Measurements from ENCODE around the gene KRT78. TPM values are rescaled to one million over a fixed set of nuclear protein-coding genes. Genes with fewer than 3 reads are reported as not detected.

The KRT78 gene
- total RNA-seq, 6 experiments from 2014 or later = not detected

DNA sequence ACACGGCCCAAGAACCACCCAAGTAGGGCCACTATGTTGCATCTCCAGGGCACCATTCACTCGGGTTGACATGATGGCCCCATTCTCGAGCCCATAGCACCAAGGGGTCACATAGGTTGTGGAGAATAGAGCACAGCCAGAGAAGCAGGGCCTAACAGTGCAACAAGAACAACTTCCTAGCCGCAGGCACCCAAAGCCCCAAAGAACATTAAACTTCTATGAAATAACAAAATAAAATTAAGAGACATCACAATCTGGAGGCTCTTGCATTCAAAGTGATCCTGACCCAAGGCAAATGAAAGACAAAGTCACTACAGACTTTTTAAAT lies 36.8 kb downstream of the KRT78 start:
- TF ChIP-seq POLR2A (IDR thresholded peaks at IDR 0.05) = no peak
- TF ChIP-seq, protein P1, sequence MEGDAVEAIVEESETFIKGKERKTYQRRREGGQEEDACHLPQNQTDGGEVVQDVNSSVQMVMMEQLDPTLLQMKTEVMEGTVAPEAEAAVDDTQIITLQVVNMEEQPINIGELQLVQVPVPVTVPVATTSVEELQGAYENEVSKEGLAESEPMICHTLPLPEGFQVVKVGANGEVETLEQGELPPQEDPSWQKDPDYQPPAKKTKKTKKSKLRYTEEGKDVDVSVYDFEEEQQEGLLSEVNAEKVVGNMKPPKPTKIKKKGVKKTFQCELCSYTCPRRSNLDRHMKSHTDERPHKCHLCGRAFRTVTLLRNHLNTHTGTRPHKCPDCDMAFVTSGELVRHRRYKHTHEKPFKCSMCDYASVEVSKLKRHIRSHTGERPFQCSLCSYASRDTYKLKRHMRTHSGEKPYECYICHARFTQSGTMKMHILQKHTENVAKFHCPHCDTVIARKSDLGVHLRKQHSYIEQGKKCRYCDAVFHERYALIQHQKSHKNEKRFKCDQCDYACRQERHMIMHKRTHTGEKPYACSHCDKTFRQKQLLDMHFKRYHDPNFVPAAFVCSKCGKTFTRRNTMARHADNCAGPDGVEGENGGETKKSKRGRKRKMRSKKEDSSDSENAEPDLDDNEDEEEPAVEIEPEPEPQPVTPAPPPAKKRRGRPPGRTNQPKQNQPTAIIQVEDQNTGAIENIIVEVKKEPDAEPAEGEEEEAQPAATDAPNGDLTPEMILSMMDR (IDR thresholded peaks at IDR 0.05) = no peak

DNA sequence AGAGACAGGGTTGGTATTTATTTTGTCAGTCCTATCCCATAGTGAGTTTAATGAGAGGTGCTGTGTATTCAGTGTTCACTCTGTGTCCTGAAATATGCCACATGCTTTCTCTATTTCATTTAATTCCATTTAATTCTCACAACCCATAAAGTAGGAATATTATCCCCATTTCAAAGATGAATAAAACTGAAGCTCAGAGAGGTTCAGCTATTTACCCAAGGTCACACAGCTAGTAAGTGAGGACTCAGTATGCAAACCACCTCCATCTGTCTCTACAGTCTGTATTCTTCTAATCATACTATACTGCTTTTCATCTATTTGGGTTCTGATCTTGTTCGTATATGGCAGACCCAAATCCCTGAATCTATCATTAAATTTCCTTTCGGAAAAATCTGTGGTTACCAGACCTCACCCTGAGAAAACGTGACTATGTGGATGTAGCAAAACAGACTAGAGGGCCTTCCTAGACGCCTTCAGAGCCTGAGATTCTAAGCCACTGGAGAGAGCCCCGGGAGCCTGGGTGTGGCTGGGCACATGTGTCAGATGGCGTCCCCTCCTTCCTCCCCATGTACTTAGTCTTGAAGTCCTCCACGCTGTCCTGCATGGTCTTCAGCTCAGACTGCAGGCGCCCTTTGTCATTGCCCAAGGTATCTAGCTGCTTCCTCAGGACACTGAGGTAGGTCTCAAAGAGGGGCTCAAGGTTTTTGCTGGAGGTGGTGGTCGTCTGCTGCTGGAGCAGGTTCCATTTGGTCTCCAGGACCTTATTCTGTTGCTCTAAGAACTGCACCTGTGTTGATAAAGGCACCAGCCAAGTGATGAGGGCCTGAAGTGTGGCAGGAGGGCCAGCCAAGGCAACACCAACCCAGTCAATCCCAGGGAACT lies 37.4 kb downstream of the KRT78 start:
- H3K4me3 ChIP-seq = no peak overlapping the region
- no peaks in the 10 kb centered on the region for H3K4me1 ChIP-seq
- 69% methylated on average over 7 of the region's 9 CpGs for WGBS (ENCODE audit: insufficient coverage, low coverage, low lambda C conversion rate, missing lambda C conversion rate)
- ATAC-seq = no peak
- no peak overlapping the region for H3K27ac ChIP-seq
- DNase-seq = peak in 1 of 3 donors; percentile 31
- intact Hi-C loops (cut with DNase I) = no loop called here
- H3K36me3 ChIP-seq = no peaks in the 10 kb centered on the region
- H3K9me3 ChIP-seq = no peaks in the 10 kb centered on the region
- no peaks in the 10 kb centered on the region for H3K27me3 ChIP-seq
- TF ChIP-seq POLR2A (IDR thresholded peaks at IDR 0.05) = no peak
- TF ChIP-seq, protein P1 (IDR thresholded peaks at IDR 0.05) = no peak

More for the DNA sequence above, 36.8 kb downstream of the KRT78 start:
- Histone ChIP-seq H3K9me3 (no peaks in the 10 kb centered on the region), H3K4me1 (no peaks in the 10 kb centered on the region), H3K4me3 (no peak overlapping the region), H3K27ac (no peak overlapping the region), H3K27me3 (no peaks in the 10 kb centered on the region), H3K36me3 (no peaks in the 10 kb centered on the region)
- DNase-seq (peak in 1 of 3 donors; percentile 22), ATAC-seq (no peak)
- intact Hi-C loops (cut with DNase I) = no loop called here
- WGBS (ENCODE audit: insufficient coverage, low coverage, low lambda C conversion rate, missing lambda C conversion rate) = 50% methylated on average over 2 of the region's 4 CpGs

DNA sequence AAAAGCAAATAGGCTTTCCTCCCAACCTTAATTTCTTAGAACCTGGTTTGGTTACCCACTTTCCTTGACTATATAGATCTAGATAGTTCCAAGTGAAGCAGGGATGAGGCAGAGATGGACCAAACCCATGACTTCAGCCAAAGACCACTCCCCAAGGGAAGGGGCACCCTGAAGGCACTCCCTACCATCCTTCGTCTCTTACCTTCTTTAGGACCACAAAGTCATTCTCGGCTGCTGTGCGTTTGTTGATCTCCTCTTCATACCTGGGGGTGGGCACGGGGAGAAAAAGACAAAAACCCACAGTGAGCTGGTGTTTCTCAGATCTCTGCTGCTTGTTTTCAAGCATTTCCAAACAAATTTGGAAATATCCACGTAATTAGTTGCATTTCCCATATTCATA lies 38.2 kb downstream of the KRT78 start:
- no peak overlapping the region for H3K4me3 ChIP-seq
- DNase-seq (no peak), ATAC-seq (no peak)
- intact Hi-C loops (cut with DNase I) = no loop called here
- H3K36me3 ChIP-seq = no peaks in the 10 kb centered on the region
- TF ChIP-seq, protein P1 (IDR thresholded peaks at IDR 0.05) = no peak
- TF ChIP-seq POLR2A (IDR thresholded peaks at IDR 0.05) = no peak
- WGBS (ENCODE audit: insufficient coverage, low coverage, low lambda C conversion rate, missing lambda C conversion rate) = 27% methylated on average over 4 of the region's 5 CpGs
- no peaks in the 10 kb centered on the region for H3K4me1 ChIP-seq
- H3K9me3 ChIP-seq = no peaks in the 10 kb centered on the region
- no peaks in the 10 kb centered on the region for H3K27me3 ChIP-seq
- no peak overlapping the region for H3K27ac ChIP-seq

DNA sequence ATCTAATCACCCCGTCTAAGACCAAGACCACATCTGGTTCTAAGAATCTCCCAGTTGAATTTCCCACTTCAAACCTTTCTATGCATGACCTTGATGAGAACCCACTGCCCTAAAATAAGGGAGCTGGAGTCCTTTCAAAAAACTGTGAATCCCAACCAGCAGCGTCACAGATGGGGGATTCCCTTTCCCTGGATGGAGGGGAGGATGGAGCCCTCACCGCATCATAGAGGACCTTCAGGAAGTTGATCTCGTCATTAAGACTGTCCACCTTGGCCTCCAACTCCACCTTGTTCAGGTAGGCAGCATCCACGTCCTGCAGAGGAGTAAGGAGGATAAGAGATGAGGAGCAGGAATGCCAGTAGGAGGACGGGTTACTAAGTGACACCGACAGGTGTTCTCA lies 39.6 kb downstream of the KRT78 start:
- DNase-seq (no peak), ATAC-seq (no peak)
- Histone ChIP-seq H3K9me3 (no peaks in the 10 kb centered on the region), H3K4me1 (no peaks in the 10 kb centered on the region), H3K4me3 (no peak overlapping the region), H3K27ac (no peak overlapping the region), H3K27me3 (no peaks in the 10 kb centered on the region), H3K36me3 (no peaks in the 10 kb centered on the region)
- 43% methylated on average over 6 of the region's 7 CpGs for WGBS (ENCODE audit: insufficient coverage, low coverage, low lambda C conversion rate, missing lambda C conversion rate)
- TF ChIP-seq, protein P1 (IDR thresholded peaks at IDR 0.05) = no peak
- no peak for TF ChIP-seq POLR2A (IDR thresholded peaks at IDR 0.05)
- intact Hi-C loops (cut with DNase I) = no loop called here
